ENCODE results near the gene SGCB. TPM values are rescaled to one million over a fixed set of nuclear protein-coding genes. Genes with fewer than 3 reads are reported as not detected.

The SGCB gene
- total and polyA plus RNA-seq, 2 donors (not counting 1 experiment from before 2014, with no cell fraction given) = 2.3 to 9.7 TPM

- WGBS (ENCODE audit: insufficient coverage) = under 1% methylated on average over 20 of the region's 25 CpGs
- TF ChIP-seq EZH2 (IDR thresholded peaks at IDR 0.05; ENCODE audit: borderline replicate concordance, insufficient read depth, low read depth, low read length, poor library complexity, severe bottlenecking) = no peak
- TF ChIP-seq, protein P1, sequence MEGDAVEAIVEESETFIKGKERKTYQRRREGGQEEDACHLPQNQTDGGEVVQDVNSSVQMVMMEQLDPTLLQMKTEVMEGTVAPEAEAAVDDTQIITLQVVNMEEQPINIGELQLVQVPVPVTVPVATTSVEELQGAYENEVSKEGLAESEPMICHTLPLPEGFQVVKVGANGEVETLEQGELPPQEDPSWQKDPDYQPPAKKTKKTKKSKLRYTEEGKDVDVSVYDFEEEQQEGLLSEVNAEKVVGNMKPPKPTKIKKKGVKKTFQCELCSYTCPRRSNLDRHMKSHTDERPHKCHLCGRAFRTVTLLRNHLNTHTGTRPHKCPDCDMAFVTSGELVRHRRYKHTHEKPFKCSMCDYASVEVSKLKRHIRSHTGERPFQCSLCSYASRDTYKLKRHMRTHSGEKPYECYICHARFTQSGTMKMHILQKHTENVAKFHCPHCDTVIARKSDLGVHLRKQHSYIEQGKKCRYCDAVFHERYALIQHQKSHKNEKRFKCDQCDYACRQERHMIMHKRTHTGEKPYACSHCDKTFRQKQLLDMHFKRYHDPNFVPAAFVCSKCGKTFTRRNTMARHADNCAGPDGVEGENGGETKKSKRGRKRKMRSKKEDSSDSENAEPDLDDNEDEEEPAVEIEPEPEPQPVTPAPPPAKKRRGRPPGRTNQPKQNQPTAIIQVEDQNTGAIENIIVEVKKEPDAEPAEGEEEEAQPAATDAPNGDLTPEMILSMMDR (IDR thresholded peaks at IDR 0.05) = no peak
- peaks cover 18% of the 10 kb centered on the region for H3K27me3 Mint-ChIP-seq
- ChIA-PET POLR2A (interaction anchor here (0.9 to 1.0 kb wide), 2 partner anchors 14 to 194 kb away, joined by 3 to 4 read pairs; no protein-coding TSS in a partner anchor), CTCF (interaction anchor here (3.1 kb wide), 1 partner anchor 12 kb away, joined by 16 read pairs; no protein-coding TSS in a partner anchor)
- H3K9ac ChIP-seq (ENCODE audit: low read length) = peak overlapping the region; percentile 76
- H3K9me3 Mint-ChIP-seq (ENCODE audit: insufficient read depth) = no peaks in the 10 kb centered on the region
- peaks cover 0 to 25% (median 8%) of the 10 kb centered on the region in 4 experiments for H3K27me3 ChIP-seq (replicated peaks in 1 of 4; ENCODE audit: control extremely low read depth in 1 of 4, control insufficient read depth in 3 of 4, insufficient read depth in 4 of 4, low read length in 3 of 4)
- H3K4me1 Mint-ChIP-seq = peaks cover 29% of the 10 kb centered on the region
- H3K4me3 Mint-ChIP-seq = peak overlapping the region; percentile 84
- no peak for DNase-seq
- peak overlapping the region; percentile 71 for H3K27ac Mint-ChIP-seq
- peak overlapping the region; percentile 98 for H2AFZ ChIP-seq (ENCODE audit: insufficient read depth, low read depth, low read length, poor library complexity, severe bottlenecking)
- peaks cover 11 to 21% of the 10 kb centered on the region in 2 donors for H3K4me1 ChIP-seq (ENCODE audit: control insufficient read depth in 2 of 2, insufficient read depth in 2 of 2, low read length in 2 of 2)
- peak; percentile 50 for ATAC-seq (ENCODE audit: low read depth)
- H3K79me2 ChIP-seq (ENCODE audit: control insufficient read depth, insufficient read depth, low read length) = no peaks in the 10 kb centered on the region
- H4K20me1 ChIP-seq (ENCODE audit: control insufficient read depth, insufficient read depth, low read length, poor library complexity, severe bottlenecking) = no peaks in the 10 kb centered on the region
- intact Hi-C loops (cut with micrococcal nuclease) = loop anchor here (1.0 to 5.0 kb wide), 3 partner anchors 15 to 685 kb away; partner anchors contain the start of gene DCUN1D4
- H3K27ac ChIP-seq (ENCODE audit: low read length in 2 of 2) = no peak overlapping the region
- H3K4me2 ChIP-seq (replicated peaks; ENCODE audit: low read depth, low read length, poor library complexity, severe bottlenecking) = peak overlapping the region; percentile 87
- peak overlapping the region in 4 of 5 experiments; percentile 53 to 70 (median 68) for H3K4me3 ChIP-seq (ENCODE audit: control extremely low read depth in 1 of 5, extremely low read depth in 1 of 5, insufficient read depth in 1 of 5, low read depth in 2 of 5, low read length in 4 of 5)
- no peaks in the 10 kb centered on the region for H3K36me3 ChIP-seq (replicated peaks in 1 of 2; ENCODE audit: control extremely low read depth in 1 of 2, control insufficient read depth in 1 of 2, extremely low read depth in 1 of 2, insufficient read depth in 2 of 2, low read length in 1 of 2)
- H3K9me3 ChIP-seq (ENCODE audit: control extremely low read depth in 1 of 3, control insufficient read depth in 2 of 3, insufficient read depth in 1 of 3, low read length in 2 of 3) = peaks cover 0 to 4% (median 0%) of the 10 kb centered on the region in 3 donors
These were observed 403 bp downstream of the SGCB start for GRCh38 chr4:52037689-52038102.

DNA sequence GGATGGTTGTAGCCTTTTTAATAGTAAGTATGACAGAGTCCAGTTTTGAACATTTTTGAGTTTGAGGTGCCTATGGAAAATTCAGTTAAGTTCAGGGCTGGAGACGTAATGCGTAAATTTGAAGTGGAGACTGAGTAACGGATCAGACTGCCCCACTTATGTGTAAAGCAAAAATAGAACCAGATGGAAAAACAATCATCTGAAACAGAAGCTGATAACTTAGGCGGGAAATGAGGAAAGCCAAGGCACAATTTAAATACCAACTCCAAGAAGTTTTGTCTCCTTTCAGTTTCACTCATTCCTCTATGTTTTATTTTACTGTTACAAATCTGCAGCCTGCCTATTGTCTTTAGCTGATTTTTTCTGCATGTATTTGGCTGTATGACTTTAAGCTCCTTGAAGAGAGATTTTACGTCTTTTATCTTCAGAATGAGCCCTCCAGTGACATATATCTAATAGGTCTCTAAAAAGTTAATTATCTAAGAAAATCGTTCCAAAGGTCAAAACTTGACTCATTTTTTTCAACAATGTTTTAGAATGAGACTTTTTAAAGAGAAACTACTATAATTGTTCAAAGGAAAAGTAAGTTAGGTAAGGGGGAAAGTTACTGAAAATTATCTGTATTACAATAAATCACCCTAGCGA lies 1.1 kb downstream of the SGCB start:
- peak overlapping the region in 1 of 5 experiments; percentile 70 for H3K4me3 ChIP-seq (ENCODE audit: control extremely low read depth in 1 of 5, extremely low read depth in 1 of 5, insufficient read depth in 1 of 5, low read depth in 2 of 5, low read length in 4 of 5)
- ChIA-PET CTCF (interaction anchor here (3.1 kb wide), 1 partner anchor 11 kb away, joined by 16 read pairs; no protein-coding TSS in a partner anchor), POLR2A (no interaction called here)
- H3K4me3 Mint-ChIP-seq = peak overlapping the region; percentile 84
- peaks cover 0 to 20% (median 4%) of the 10 kb centered on the region in 4 experiments for H3K27me3 ChIP-seq (replicated peaks in 1 of 4; ENCODE audit: control extremely low read depth in 1 of 4, control insufficient read depth in 3 of 4, insufficient read depth in 4 of 4, low read length in 3 of 4)
- TF ChIP-seq, protein P1 (IDR thresholded peaks at IDR 0.05) = no peak
- no peak for TF ChIP-seq EZH2 (IDR thresholded peaks at IDR 0.05; ENCODE audit: borderline replicate concordance, insufficient read depth, low read depth, low read length, poor library complexity, severe bottlenecking)
- no peaks in the 10 kb centered on the region for H3K36me3 ChIP-seq (replicated peaks in 1 of 2; ENCODE audit: control extremely low read depth in 1 of 2, control insufficient read depth in 1 of 2, extremely low read depth in 1 of 2, insufficient read depth in 2 of 2, low read length in 1 of 2)
- H3K27me3 Mint-ChIP-seq = peaks cover 13% of the 10 kb centered on the region
- H4K20me1 ChIP-seq (ENCODE audit: control insufficient read depth, insufficient read depth, low read length, poor library complexity, severe bottlenecking) = no peaks in the 10 kb centered on the region
- H3K4me1 ChIP-seq (ENCODE audit: control insufficient read depth in 2 of 2, insufficient read depth in 2 of 2, low read length in 2 of 2) = peaks cover 11 to 21% of the 10 kb centered on the region in 2 donors
- no peak for ATAC-seq (ENCODE audit: low read depth)
- WGBS (ENCODE audit: insufficient coverage) = 86% methylated on average over 3 of the region's 7 CpGs
- H3K4me1 Mint-ChIP-seq = peaks cover 29% of the 10 kb centered on the region
- H2AFZ ChIP-seq (ENCODE audit: insufficient read depth, low read depth, low read length, poor library complexity, severe bottlenecking) = peak overlapping the region; percentile 98
- peak overlapping the region; percentile 76 for H3K9ac ChIP-seq (ENCODE audit: low read length)
- no peaks in the 10 kb centered on the region for H3K9me3 Mint-ChIP-seq (ENCODE audit: insufficient read depth)
- no peaks in the 10 kb centered on the region for H3K79me2 ChIP-seq (ENCODE audit: control insufficient read depth, insufficient read depth, low read length)
- peak overlapping the region; percentile 71 for H3K27ac Mint-ChIP-seq
- DNase-seq = no peak
- H3K4me2 ChIP-seq (replicated peaks; ENCODE audit: low read depth, low read length, poor library complexity, severe bottlenecking) = peak overlapping the region; percentile 87
- intact Hi-C loops (cut with micrococcal nuclease) = loop anchor here (5.0 kb wide), 1 partner anchor 685 kb away; no protein-coding TSS in a partner anchor
- no peak overlapping the region for H3K27ac ChIP-seq (ENCODE audit: low read length in 2 of 2)
- peaks cover 0 to 4% (median 0%) of the 10 kb centered on the region in 3 donors for H3K9me3 ChIP-seq (ENCODE audit: control extremely low read depth in 1 of 3, control insufficient read depth in 2 of 3, insufficient read depth in 1 of 3, low read length in 2 of 3)

Data from B cell (primary cell).